ENCODE measurements around the gene PRSS36.
A peak's percentile ranks its signal among the peaks of the same experiment; 100 is the strongest.
"Not testable (repeated sequence)": the region's sequence is repeated elsewhere in the genome, so short reads cannot be mapped to it uniquely, and the experiment has no call there.

The PRSS36 gene

DNA sequence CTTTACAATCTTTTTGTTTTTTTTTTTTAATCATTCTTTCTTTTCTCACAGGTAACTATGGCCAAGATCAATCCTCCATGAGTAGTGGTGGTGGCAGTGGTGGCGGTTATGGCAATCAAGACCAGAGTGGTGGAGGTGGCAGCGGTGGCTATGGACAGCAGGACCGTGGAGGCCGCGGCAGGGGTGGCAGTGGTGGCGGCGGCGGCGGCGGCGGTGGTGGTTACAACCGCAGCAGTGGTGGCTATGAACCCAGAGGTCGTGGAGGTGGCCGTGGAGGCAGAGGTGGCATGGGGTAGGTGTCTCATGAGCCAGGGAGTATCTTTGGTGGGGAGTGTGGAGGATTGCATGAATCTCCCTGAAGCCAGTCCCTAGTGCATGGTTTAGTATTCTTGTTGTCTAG, 35.0 kb upstream of the PRSS36 start:
- Histone ChIP-seq H3K4me3 (ENCODE audit: low read depth in 1 of 5, low read length in 5 of 5) (no peak overlapping the region), H3K36me3 (ENCODE audit: control insufficient read depth in 5 of 5, insufficient read depth in 5 of 5, low read length in 5 of 5) (peaks cover 38 to 77% (median 75%) of the 10 kb centered on the region in 5 donors), H3K4me1 (ENCODE audit: control insufficient read depth in 5 of 5, insufficient read depth in 5 of 5, low read length in 5 of 5) (peaks cover 6 to 49% (median 35%) of the 10 kb centered on the region in 5 donors), H3K27ac (ENCODE audit: low read depth, low read length) (no peak overlapping the region), H3K27me3 (ENCODE audit: control insufficient read depth in 5 of 5, insufficient read depth in 4 of 5, low read length in 5 of 5) (no peaks in the 10 kb centered on the region), H3K9ac (ENCODE audit: low read length in 5 of 5) (no peak overlapping the region), H3K9me3 (ENCODE audit: control insufficient read depth in 5 of 5, low read length in 5 of 5) (no peaks in the 10 kb centered on the region)

- H3K27me3 ChIP-seq (ENCODE audit: control insufficient read depth in 5 of 5, insufficient read depth in 4 of 5, low read length in 5 of 5): no peaks in the 10 kb centered on the region
- no peak overlapping the region for H3K4me3 ChIP-seq (ENCODE audit: low read depth in 1 of 5, low read length in 5 of 5)
- H3K9me3 ChIP-seq (ENCODE audit: control insufficient read depth in 5 of 5, low read length in 5 of 5): no peaks in the 10 kb centered on the region
- no peak overlapping the region for H3K27ac ChIP-seq (ENCODE audit: low read depth, low read length)
- peak overlapping the region in 1 of 5 donors; percentile 4 for H3K9ac ChIP-seq (ENCODE audit: low read length in 5 of 5)
- H3K36me3 ChIP-seq (ENCODE audit: control insufficient read depth in 5 of 5, insufficient read depth in 5 of 5, low read length in 5 of 5): peaks cover 27 to 66% (median 64%) of the 10 kb centered on the region in 5 donors
- peaks cover 6 to 57% (median 42%) of the 10 kb centered on the region in 5 donors for H3K4me1 ChIP-seq (ENCODE audit: control insufficient read depth in 5 of 5, insufficient read depth in 5 of 5, low read length in 5 of 5)
Observed at GRCh38 chr16:31183432-31184428, 33.9 kb upstream of the PRSS36 start.

- Histone ChIP-seq H3K27ac (ENCODE audit: low read depth, low read length) (peak overlapping the region; percentile 30), H3K27me3 (ENCODE audit: control insufficient read depth in 5 of 5, insufficient read depth in 4 of 5, low read length in 5 of 5) (no peaks in the 10 kb centered on the region), H3K9ac (ENCODE audit: low read length in 5 of 5) (peak overlapping the region in 3 of 5 donors; percentile 16 to 59 (median 20)), H3K4me3 (ENCODE audit: low read depth in 1 of 5, low read length in 5 of 5) (peak overlapping the region; percentile 50 to 98 (median 93)), H3K9me3 (ENCODE audit: control insufficient read depth in 5 of 5, low read length in 5 of 5) (no peaks in the 10 kb centered on the region), H3K4me1 (ENCODE audit: control insufficient read depth in 5 of 5, insufficient read depth in 5 of 5, low read length in 5 of 5) (peaks cover 6 to 59% (median 44%) of the 10 kb centered on the region in 5 donors), H3K36me3 (ENCODE audit: control insufficient read depth in 5 of 5, insufficient read depth in 5 of 5, low read length in 5 of 5) (peaks cover 20 to 52% (median 50%) of the 10 kb centered on the region in 5 donors)
Observed at GRCh38 chr16:31182391-31182790, 32.5 kb upstream of the PRSS36 start.

DNA sequence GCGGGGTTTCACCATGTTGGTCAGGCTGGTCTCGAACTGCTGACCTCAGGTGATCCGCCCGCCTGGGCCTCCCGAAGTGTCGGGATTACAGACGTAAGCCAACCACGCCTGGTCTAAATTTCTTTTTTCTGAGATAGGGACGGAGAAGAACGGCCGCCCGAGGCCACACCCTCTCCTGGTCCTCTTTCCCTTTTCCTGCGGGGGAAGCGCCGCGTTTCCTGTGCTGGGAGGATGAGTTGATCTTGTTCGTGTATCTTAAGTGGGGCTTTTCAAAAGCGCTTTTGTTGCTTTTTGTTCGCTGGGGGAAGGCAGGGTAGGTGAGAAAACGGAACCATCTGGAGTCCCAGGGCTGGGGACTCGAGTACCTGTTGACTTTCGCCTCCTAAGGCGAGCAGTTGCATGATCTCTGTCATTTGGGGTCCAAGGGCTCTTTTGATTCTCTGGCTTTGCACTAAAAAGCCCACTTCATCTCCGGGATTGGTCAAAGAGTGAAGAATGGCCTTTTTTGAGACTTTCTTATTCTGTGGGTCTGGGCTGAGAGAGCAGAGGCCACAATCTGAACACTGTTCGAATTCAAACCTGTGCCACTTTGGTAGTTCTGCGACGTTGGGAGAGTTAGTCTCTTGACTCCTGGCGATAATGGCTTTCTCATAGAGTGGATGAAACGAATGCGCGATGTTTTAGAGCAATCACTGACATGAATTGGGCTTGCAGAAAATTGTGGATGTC, 31.4 kb upstream of the PRSS36 start:
- H3K4me1 ChIP-seq (ENCODE audit: control insufficient read depth in 5 of 5, insufficient read depth in 5 of 5, low read length in 5 of 5): peaks cover 6 to 52% (median 44%) of the 10 kb centered on the region in 5 donors

DNA sequence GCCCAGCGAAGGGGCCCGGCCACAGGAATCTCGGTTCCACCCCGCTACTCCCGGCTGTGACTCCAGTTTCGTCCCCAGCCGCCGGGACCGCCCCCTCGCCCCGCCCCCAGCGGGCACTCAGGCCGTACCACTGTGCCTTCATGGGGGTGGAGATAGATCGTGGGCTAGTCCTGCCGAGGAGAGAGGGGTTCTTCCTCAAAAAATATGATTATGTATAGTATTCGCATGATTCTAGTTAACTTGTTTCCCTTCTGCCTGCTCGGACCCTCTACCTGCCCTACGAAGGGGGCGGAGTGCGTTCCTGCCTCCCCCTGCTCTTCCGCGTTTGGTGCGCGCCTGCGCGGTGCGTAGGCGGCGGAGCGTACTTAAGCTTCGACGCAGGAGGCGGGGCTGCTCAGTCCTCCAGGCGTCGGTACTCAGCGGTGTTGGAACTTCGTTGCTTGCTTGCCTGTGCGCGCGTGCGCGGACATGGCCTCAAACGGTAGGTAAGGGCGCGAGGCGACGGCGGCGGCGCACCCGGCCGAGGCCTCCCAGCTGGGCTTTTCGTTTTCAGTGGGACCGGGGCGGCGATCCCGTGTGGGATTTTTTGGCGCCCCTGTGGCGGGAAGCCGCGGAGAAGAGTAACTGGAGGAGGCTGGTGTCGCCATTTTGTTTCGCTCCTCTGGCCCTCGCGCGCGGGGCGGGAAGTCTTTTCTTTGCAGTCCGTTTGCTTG, 30.0 kb upstream of the PRSS36 start, which contains the start of gene FUS:
TSS of gene FUS (plus strand) at position 393 of the 713 bp plus-strand sequence. CDS start at position 469, 76 bp downstream.
- Histone ChIP-seq H3K27ac (ENCODE audit: low read depth, low read length) (peak within 1 kb of the TSS; percentile 94), H3K36me3 (ENCODE audit: control insufficient read depth in 5 of 5, insufficient read depth in 5 of 5, low read length in 5 of 5) (peaks cover 0 to 27% (median 26%) of the 10 kb centered on the region in 5 donors), H3K4me3 (ENCODE audit: low read depth in 1 of 5, low read length in 5 of 5) (peak within 1 kb of the TSS; percentile 87 to 98 (median 93)), H3K27me3 (ENCODE audit: control insufficient read depth in 5 of 5, insufficient read depth in 4 of 5, low read length in 5 of 5) (no peaks in the 10 kb centered on the region), H3K9ac (ENCODE audit: low read length in 5 of 5) (peak within 1 kb of the TSS; percentile 48 to 96 (median 81)), H3K9me3 (ENCODE audit: control insufficient read depth in 5 of 5, low read length in 5 of 5) (no peaks in the 10 kb centered on the region), H3K4me1 (ENCODE audit: control insufficient read depth in 5 of 5, insufficient read depth in 5 of 5, low read length in 5 of 5) (peaks cover 6 to 45% (median 40%) of the 10 kb centered on the region in 5 donors)

More for the DNA sequence above, 31.4 kb upstream of the PRSS36 start:
- Histone ChIP-seq H3K27ac (ENCODE audit: low read depth, low read length) (peak overlapping the region; percentile 94), H3K27me3 (ENCODE audit: control insufficient read depth in 5 of 5, insufficient read depth in 4 of 5, low read length in 5 of 5) (no peaks in the 10 kb centered on the region), H3K4me3 (ENCODE audit: low read depth in 1 of 5, low read length in 5 of 5) (peak overlapping the region; percentile 87 to 98 (median 93)), H3K9ac (ENCODE audit: low read length in 5 of 5) (peak overlapping the region; percentile 1 to 94 (median 74)), H3K36me3 (ENCODE audit: control insufficient read depth in 5 of 5, insufficient read depth in 5 of 5, low read length in 5 of 5) (peaks cover 12 to 41% (median 39%) of the 10 kb centered on the region in 5 donors), H3K9me3 (ENCODE audit: control insufficient read depth in 5 of 5, low read length in 5 of 5) (no peaks in the 10 kb centered on the region)

GRCh38 chr16:31179219-31179746, 29.4 kb upstream of the PRSS36 start:
- no peaks in the 10 kb centered on the region for H3K27me3 ChIP-seq (ENCODE audit: control insufficient read depth in 5 of 5, insufficient read depth in 4 of 5, low read length in 5 of 5)

DNA sequence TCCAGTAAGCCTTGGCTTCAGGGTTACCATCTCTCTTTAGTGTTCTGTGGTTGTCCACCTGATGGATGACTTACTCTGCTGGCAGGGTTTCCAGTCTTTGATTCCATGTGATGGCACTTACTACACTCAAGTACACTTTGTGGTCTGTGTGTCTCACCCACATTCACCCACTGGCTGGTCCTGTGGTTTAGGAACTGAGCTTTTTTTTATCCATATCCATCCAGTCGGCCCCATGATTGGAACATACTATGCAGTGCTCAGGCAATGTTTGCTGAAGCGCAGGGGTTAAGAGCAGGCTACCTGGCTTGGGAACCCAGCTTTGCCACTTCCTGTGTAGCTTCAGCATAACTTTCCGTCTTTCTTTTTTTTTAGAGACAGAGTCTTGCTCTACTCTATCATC, 27.3 kb upstream of the PRSS36 start:
- Histone ChIP-seq H3K4me1 (ENCODE audit: control insufficient read depth in 5 of 5, insufficient read depth in 5 of 5, low read length in 5 of 5) (peaks cover 3 to 25% (median 21%) of the 10 kb centered on the region in 5 donors), H3K27me3 (ENCODE audit: control insufficient read depth in 5 of 5, insufficient read depth in 4 of 5, low read length in 5 of 5) (no peaks in the 10 kb centered on the region), H3K4me3 (ENCODE audit: low read depth in 1 of 5, low read length in 5 of 5) (no peak overlapping the region), H3K36me3 (ENCODE audit: control insufficient read depth in 5 of 5, insufficient read depth in 5 of 5, low read length in 5 of 5) (no peaks in the 10 kb centered on the region), H3K9me3 (ENCODE audit: control insufficient read depth in 5 of 5, low read length in 5 of 5) (no peaks in the 10 kb centered on the region), H3K27ac (ENCODE audit: low read depth, low read length) (no peak overlapping the region), H3K9ac (ENCODE audit: low read length in 5 of 5) (no peak overlapping the region)

More at GRCh38 chr16:31179219-31179746, 29.4 kb upstream of the PRSS36 start:
- Histone ChIP-seq H3K27ac (ENCODE audit: low read depth, low read length) (peak overlapping the region; percentile 94), H3K36me3 (ENCODE audit: control insufficient read depth in 5 of 5, insufficient read depth in 5 of 5, low read length in 5 of 5) (peaks cover 0 to 21% (median 20%) of the 10 kb centered on the region in 5 donors), H3K9me3 (ENCODE audit: control insufficient read depth in 5 of 5, low read length in 5 of 5) (no peaks in the 10 kb centered on the region), H3K4me3 (ENCODE audit: low read depth in 1 of 5, low read length in 5 of 5) (peak overlapping the region; percentile 65 to 98 (median 93)), H3K9ac (ENCODE audit: low read length in 5 of 5) (peak overlapping the region in 4 of 5 donors; percentile 74 to 96 (median 88)), H3K4me1 (ENCODE audit: control insufficient read depth in 5 of 5, insufficient read depth in 5 of 5, low read length in 5 of 5) (peaks cover 6 to 45% (median 40%) of the 10 kb centered on the region in 5 donors)

DNA sequence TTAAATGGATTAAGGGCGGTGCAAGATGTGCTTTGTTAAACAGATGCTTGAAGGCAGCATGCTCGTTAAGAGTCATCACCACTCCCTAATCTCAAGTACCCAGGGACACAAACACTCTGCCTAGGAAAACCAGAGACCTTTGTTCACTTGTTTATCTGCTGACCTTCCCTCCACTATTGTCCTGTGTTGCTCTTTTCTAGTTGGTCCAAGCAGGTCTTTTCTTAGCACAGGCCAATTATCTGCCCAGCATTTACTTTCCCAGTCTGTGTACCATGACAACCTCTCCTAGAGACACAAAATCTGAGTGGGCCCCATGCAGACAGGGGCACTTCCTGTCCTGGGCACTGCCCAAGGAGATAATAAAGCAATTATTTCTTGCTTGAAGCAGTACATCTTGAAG, 20.2 kb upstream of the PRSS36 start:
- not testable (repeated sequence) for H3K27ac ChIP-seq (ENCODE audit: low read depth, low read length)

DNA sequence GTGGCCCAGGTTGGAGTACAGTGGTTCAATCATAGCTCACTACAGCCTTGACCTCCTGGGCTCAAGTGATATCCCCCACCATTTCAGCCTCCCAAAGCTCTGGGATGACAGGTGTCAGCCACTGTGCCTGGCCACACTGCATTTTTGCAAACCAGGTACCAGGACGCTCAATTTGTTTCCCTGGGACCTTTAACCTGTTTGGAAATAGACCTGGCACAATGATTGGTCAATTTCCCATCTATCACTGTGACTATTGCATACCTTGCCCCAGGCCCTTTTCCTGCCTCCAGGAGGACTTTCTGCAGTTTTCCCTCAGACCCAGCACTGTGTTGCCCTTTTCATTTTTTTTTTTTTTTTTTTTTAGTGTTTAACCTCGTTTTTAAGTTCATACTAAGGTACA, 19.0 kb upstream of the PRSS36 start:
- H3K4me3 ChIP-seq (ENCODE audit: low read depth in 1 of 5, low read length in 5 of 5): no peak overlapping the region
- H3K27ac ChIP-seq (ENCODE audit: low read depth, low read length): no peak overlapping the region

More for the DNA sequence above, 20.2 kb upstream of the PRSS36 start:
- H3K36me3 ChIP-seq (ENCODE audit: control insufficient read depth in 5 of 5, insufficient read depth in 5 of 5, low read length in 5 of 5); H3K9ac ChIP-seq (ENCODE audit: low read length in 5 of 5); H3K9me3 ChIP-seq (ENCODE audit: control insufficient read depth in 5 of 5, low read length in 5 of 5); H3K27me3 ChIP-seq (ENCODE audit: control insufficient read depth in 5 of 5, insufficient read depth in 4 of 5, low read length in 5 of 5); H3K4me1 ChIP-seq (ENCODE audit: control insufficient read depth in 5 of 5, insufficient read depth in 5 of 5, low read length in 5 of 5); H3K4me3 ChIP-seq (ENCODE audit: low read depth in 1 of 5, low read length in 5 of 5): not testable (repeated sequence)

More for the DNA sequence above, 19.0 kb upstream of the PRSS36 start:
- H3K9me3 ChIP-seq (ENCODE audit: control insufficient read depth in 5 of 5, low read length in 5 of 5): no peaks in the 10 kb centered on the region
- H3K36me3 ChIP-seq (ENCODE audit: control insufficient read depth in 5 of 5, insufficient read depth in 5 of 5, low read length in 5 of 5): no peaks in the 10 kb centered on the region
- no peaks in the 10 kb centered on the region for H3K4me1 ChIP-seq (ENCODE audit: control insufficient read depth in 5 of 5, insufficient read depth in 5 of 5, low read length in 5 of 5)
- no peaks in the 10 kb centered on the region for H3K27me3 ChIP-seq (ENCODE audit: control insufficient read depth in 5 of 5, insufficient read depth in 4 of 5, low read length in 5 of 5)
- H3K9ac ChIP-seq (ENCODE audit: low read length in 5 of 5): no peak overlapping the region

Measured in subcutaneous abdominal adipose tissue (tissue), 5 donors.